HG02759 (cell line): Measurements from ENCODE around the gene COA8.

Source experiments
- ATAC-seq: cut with Tn5 transposase; IDR thresholded peaks from one replicate; pipeline ENCODE4 v1.9.1; 2021; ENCODE audit warnings: mild to moderate bottlenecking, moderate library complexity; ENCODE audit not compliant: unreplicated experiment

COA8 gene

DNA sequence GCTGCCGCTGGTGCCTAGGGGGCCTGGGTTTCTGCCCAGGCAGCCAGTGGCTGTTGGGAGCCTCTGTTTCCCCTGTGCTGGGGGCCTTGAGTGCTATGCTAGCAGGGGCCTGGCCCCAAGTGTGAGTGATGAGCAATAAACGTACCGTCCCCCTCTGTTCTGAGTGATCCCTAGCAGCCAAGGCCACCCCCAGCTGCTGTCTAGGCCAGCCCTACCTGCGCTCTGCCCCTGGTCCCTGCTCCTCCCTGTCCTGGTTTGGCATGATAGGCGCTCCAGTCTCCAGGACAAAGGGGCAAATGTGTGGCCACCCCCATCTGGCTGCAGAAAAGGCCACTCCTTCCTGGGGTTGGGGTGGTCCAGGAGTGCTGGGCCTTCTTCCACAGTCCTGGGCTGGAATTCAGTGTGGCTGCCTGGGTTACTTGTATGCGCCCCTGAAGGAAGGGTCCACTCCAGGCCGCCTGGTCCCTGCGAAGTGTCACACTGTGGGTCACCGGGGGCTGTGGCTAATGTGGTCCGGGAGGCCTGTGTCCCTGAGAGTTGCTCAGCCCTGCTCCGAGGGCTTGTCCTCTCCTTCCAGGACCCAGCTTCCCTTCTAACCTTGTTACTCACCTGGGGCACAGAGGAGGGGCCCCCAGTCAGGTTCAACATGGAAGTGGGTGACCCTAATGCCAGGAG lies 26.7 kb upstream of the COA8 start:
- ATAC-seq: no peak

DNA sequence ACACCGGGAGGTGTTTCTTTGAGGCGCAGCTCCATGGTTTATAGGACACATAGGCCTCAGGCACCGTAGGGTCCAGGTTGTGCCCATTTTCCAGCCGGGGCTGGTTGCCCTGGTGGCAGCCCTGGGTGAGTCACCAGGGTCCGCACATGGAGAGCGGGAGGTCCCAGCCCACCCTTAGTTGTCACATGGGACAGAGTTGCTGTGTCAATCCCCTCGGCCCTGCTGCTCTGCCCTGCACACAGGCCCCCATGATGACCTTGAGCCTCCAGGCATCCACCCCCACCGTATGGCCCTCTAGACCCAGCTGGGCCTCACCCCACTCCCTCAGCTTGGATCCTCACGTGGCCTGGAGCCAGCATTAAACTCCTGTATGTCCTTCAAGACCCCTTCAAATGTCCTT lies 26.1 kb upstream of the COA8 start:
- no peak for ATAC-seq

DNA sequence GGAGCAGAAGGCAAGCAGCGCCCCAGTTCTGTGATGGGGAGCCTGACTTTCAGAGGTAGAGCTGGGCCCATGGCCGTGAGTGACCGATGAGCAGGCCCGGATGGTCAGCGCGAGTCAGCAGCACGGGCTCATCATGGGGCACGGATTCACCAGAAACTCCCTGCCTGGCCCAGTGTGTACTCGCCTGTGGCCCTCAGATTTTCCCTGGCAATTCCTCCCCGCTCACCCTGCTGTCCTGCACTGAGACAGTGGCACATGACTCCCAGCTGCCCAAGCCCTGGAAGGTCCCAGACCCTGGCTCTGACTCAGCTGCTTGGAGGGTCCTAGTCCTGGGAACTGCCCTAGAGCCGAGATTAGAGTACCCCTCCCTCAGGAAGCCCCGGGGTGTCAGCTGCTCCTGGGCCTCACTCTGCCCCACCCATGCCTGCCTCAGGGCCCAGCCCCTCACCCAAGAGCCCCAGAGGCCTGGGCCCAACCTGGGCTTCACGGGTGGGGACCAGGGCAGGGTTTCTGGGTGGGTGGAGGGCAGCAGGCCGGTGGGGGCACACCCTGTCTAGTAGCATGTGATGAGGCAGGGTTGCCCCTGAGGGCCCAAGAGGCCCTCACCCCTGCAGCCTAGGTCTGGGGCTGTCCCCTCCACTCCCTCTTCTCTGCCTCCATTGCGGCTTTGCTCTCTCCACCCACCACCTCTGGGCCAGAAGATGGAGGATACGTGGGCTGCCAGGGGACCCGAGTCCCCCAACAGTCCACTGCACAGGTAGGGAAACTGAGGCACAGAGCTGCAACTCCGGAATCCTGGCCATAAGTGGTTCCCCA lies 25.4 kb upstream of the COA8 start:
- no peak for ATAC-seq

DNA sequence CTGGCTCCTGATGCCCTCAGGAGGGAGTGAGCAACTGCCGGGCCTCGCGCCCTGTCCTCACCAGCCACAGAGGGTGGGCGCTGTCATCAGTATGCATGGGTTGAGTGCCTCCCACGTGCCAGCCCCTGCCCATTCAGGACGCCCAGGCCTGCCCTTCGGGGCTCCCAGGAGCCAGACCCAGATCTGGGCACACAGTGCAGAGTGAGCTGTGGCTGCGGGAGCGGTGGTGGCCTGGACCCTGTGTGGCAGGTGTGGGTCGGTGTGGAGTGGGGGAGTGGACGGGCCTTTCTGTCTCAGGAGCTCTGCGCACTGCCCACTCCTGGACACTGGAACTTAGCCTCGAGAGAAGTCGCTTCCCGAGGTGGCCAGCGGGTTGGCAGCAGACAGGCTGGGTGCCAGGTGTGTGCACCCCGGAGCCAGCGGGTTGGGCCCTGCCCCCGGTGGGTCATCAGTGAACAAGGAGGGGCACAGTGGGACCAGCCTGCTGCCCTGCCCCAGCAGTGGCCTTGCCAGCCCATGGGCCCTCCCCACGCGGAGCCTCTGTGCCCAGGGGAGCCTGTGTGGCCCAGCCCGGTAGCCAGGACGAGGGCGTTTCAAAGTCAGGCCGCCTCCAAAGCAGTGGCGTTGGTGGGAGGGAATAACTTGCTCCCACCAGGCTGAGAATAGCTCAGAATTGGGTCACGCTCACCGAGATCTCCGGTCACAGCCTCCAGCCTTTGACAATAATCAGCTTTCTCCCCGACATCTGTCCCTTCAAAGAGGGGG lies 24.3 kb upstream of the COA8 start:
- ATAC-seq: no peak

DNA sequence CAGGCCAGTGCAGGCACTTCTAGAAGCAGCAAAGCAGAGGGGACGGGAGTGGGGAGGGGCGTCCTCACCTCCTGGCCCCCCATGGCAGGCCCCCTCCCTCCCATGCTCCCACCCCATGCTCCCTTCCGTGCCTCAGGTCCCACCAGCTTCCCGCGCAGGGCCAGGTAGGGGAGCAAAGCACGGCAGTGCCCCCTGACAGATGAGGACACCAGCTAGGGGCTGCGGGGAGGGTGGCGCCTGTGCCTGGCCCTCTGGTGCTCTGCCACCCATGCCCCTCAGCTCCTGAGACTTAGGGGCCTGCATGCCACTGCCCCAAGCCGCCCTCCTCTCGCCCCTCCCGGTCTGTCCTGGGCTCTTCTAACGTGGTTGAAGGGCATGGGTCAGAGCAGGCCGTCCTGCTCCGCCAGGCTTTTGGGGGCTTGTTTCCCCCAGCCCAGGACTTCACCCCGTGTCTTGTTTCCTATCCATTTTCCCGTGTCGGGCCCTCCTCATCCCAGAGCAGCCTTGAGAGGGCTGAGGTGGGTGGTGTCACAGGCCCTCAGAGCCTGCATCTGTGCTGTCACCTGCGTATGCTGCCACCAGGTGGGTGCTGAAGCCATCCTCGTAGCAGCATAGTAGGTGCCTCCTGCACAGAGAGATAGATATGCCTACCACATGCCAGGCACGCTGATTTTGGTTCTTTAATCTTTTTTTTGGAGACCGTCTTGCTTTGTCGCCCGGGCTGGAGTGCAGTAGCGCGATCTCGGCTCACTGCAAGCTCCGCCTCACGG lies 23.5 kb upstream of the COA8 start:
- ATAC-seq: no peak

DNA sequence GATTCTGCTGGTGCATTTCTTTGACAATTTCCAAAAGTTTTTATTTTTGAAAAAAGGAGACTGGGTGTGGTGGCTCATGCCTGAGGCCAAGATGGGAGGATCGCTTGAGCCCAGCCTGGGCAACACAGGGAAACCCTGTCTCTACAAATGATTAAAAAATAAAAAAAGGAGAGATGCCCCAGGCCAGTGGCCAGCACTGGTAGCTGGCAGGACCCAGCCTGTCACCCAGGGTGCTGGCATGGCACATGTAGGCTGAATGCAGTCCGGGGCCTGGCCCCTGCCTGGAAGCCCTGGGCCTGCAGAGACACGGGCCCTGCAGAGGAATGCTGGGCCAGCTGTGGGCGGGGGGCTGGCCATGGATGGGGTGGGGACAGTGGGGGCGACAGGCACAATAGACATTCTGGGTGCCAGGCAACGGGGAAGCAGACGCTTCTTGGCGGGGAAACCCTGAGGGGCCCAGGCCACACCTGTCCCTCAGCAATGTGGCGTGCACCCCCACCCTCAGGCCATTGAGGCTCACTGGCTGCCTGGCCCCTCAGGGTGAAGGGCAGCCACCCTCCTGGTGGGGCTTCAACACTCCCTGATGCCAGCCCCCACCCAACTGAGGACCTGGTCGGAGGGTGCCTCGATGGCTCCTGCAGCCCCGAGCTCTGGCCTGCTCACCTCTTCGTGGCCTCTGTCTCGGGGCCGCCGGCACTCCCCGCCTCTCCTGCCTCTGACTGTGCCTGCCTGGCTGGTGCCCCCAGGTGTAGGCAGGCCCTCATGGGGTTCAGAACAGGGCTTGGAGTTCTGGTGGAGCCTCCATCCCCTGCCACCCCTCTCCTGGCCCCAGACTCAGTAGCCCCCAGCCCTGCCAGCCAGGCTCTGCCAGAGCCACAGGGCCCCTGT lies 21.7 kb upstream of the COA8 start:
- no peak for ATAC-seq

DNA sequence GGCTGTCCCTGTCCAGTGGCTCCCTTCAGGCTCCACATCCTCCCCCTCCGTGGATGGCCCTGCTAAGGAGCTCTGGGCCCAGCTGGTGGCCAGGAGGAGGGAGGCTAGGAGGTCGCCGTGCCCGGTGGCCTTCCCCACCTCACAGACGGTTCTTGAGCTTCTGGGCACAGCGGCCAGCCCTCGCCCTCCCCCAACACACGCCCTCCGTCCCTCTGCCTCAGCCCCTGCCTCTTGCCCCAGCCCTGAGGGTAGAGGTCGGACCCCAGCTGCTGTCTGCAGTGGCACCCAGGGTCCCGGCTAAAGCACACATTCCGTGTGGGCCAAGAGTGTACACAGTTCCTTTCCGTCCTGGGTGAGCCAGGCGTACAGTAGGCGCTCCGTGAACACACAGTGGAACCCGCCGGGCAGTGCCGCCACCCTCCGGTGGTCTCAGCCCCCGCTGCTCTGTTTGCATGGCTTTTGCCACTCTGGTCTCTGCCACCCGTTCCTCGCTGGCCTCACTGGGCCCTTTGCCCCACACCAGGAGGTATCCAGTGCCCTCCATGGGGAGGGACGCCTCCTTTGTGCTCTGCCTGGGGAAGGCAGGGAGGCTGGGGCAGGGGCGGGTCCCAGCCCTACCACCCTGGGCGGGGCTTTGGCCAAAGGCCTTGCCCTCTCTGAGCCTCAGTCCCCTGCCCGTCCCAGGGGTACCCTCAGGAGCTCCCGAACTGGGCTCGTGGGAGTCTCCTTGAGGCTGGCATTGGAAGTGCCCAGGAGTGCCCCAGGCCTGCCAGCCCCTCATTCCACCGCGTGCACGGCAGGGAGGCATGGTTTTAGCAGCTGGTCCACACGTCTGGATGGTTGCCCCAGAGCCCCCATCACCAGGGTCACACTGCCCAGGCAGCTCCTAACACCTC lies 20.8 kb upstream of the COA8 start:
- no peak for ATAC-seq

DNA sequence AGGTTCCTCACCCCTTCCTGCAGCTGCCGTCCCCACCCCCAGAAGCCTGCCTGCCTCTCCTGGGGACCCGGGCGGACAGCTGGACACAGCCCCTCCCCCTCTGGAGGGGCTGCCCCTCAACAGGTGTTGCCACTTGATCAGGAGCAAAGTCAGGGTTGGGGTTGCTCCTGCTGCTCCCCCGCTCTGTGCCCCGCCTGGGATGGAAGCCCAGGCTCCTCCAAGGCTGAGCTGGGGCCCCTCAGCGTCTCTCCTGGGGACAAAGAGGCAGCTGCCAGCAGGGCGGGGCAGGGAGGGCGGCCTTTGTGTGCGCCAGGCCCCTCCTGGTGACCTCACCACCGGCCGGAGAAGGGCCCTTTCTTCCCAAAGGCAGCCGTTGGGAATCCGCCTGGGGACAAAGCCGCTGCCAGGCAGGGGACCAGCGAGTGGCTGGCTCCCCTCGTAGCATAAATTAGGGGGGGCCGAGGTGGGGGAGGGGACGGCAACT lies 20.1 kb upstream of the COA8 start:
- no peak for ATAC-seq

DNA sequence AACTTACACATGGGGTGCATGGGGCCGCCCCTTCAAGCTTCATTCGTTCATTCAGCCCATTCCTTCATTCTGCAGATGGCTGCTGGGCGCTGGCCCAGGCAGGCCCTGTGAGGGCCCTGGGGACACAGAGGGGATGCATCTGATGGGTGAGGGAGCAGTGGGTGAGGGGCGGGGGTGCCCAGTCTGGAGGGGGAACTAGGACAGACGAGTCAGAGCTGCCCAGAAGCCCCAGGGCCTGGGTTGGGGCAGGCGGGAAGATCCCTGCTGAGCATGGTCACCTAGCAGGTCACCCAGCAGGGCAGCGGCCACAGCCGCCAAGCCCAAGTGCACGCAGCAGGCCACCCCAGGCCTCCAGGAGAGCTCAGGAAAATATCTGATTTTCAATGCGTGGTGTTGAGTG lies 19.6 kb upstream of the COA8 start:
- no peak for ATAC-seq

DNA sequence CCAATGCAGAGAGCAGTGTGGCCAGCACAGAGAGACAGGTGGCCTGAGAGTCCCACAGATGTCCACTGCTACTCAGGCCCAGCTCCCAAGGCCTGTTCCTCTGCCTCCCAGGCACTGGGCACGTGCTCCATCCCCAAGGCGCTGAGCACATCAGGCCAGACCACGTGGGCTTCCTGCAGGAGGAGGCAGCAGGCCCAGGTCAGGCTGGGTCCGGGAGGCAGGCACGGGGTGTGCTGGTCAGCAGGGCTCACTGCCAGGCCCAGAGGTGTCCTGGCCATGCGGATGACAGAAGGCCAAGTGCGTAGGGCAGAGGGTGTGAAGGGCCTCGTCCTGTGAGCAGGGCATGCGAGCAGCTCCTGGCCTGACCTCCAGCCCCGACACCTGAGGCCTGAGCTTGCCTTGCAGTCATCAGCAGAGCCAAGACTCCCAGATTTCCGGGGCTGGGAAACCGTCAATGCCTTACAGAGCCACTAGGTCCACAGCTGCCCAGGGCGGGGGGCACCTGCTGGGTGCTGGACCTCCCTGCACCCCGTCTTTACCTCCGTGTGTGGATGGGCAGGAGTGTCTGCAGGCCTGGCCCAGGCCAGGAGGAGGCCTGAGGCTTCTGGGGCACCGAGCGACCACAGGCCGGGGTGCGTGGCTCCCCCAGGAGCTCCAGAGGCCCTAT lies 18.9 kb upstream of the COA8 start:
- ATAC-seq: no peak

DNA sequence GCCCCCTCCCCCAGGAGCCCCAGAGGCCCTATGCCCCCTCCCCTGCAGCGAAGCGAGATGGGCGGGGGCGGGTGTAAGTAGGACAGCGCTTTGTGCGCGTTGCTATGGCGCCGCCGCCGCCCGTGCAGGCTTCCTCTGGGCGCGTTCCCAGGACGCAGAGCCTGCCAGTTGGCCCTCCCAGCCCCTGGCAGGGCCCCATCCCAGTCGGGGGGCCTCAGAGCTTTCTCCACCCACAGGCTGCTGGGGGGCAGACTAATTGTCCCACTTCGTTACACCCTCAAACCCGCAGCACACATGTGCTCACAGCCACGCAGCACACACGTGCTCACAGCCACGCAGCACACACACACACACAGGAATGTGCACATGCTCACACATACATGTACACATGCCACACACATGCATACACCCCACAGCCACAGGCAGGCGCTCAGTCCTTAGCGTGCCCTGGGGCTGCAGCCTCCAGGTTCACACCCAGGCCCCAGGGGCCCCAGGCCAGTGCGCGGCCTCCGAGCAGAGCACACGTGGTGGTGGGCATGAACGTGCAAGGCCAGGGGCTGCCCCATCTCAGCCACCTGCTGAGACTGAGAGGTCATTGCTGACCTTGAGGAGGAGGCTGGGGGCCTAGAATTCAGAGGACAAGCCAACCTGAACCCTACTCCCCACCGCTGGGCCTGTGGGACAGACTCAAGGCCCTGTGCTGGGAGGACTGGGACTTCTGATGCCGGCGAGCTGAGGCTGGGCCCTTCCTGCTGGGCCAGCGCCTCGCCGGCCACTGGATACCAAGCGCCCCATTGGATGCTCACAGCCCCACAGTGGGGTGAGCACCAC lies 18.2 kb upstream of the COA8 start:
- no peak for ATAC-seq

DNA sequence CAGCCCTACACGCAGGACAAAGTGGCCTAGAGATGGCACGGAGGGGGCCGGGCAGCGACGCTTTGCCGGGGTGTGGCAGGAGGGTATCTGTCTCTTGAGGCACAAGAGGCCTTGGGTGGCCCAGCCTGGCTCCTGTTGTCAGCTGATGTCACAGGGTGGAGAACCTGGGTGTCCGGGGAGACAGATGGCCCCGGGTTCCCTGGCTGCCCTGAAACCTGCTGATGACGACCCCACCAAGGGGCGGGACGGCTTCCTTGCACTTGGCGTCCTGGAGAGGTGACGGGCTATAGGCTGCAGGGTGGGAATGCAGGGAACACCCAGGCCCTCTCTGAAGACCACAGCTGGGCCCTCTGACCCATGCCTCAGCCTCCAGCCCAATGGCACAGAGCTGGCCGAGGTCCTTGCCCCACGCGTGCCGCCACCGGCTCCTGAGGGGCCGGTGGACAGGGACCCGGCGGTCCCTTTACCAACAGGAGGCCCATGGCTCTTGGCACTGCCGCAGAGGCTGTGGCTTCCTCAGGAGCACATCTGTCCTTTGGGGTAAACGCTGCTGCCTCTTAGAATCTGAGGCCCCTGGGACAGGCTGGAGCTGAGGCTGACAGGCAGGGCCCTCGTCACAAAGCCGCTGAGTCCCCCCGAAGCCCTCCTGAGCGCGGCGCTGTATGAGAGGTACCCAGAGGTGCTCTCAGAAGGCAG lies 17.4 kb upstream of the COA8 start:
- no peak for ATAC-seq

DNA sequence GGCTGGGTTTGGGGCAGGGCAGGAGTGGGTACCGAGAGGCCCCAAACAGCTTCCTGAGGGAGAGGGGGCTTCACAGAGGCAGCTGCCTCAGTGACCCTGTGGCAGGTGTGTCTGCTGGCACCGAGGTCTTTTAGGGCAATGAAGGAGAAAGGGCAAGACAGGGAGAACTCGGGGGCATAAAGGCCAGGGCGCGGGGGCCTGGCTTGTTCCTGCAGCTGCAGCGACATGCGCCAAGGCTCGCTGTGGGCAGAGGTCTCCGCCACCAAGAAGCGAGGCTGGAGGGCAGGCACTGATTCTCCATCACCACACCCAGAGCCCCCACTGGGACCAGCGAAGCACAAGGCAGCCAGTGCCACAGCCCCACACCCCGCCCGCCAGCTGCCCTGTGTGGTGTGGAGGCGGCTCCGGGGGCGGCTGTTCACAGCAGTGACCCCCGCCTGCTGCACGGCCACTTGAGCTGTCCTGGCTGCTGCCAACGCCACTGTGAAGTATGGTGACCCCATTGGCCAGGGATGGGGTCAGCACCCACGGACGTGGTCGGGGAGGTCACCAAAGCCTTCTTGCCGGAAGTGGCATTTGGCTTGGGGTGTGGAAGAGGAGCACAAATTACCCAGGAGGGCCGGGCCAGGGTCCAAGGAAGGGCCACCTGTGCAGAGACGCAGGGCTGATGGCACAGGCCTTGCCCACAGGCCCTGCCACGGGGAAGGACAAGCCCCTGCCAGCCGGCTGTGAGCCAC lies 16.7 kb upstream of the COA8 start:
- no peak for ATAC-seq

DNA sequence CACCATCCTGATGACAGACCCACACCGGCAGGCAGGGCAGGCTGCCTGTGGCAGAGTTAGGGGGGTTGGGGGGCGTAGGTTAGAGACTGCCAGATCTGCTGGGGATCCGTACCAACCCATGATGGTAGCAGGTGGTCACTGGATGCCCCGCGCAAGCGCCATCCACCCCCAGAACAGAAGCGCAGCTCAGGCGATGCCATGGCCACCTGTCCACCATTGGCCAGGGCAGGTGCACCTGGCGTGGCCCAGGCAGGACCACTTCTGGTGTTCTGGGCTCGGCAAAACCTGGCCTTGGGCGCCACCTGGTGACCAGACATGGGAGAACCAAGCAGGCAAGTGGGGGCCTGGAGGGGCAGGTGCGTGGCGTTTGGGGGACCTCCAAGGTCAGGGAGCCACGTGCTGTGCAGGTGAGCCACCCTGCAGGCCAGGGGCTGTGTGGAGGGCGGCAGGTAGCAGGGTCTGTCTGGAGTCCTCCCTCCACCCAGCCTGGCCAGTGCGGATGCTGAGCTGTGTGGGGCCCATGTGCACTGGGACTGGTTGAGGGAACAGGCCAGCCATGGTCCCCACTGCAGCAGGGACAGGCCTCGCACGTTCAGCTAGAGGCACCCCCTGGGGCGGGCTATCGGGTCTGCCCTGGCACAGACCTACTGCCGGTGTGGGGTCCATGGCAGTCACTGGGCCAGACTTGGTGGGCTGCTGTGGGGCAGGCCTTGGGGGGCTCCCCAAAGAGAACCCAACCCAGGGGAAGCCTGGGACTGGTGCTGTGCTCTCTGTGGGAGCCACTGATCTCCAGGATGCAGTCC lies 15.9 kb upstream of the COA8 start:
- ATAC-seq: no peak

DNA sequence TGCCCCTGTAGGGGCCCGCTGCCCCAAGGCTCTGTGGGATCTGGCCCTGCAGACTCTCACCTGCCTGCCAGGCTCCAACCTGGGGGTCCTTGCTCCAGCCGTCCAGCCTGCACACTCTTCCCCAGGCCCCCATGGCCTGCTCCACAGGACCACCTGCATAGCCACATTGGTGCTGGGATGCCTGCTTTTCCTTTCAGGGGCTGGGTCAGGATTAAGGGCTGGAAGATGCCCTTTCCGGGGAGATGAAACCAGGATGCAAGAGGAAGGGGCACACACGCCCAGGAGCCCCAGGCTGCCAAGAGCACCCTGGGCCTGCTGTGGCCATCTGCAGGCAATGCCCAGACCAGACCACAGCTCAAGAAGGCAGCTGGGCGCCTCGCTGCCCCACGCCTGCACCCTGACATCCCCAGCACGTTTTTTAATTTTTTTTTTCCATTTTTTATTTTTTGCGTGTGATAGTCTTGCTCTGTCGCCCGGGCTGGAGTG lies 15.3 kb upstream of the COA8 start:
- ATAC-seq: no peak
